GM19099 (cell line): ENCODE results near the gene HOXA5.

Experiments
- POLR2A ChIP-seq: IDR thresholded peaks from 3 replicates; pipeline ENCODE4 v1.6.1; 2011; ENCODE audit warnings: low read depth; ENCODE audit not compliant: insufficient read length; ENCODE audit errors: extremely low read depth

HOXA5 gene

GRCh38 chr7:27121684-27122076, 21.8 kb downstream of the HOXA5 start:
- TF ChIP-seq POLR2A: no peak

GRCh38 chr7:27119412-27119911, 24.0 kb downstream of the HOXA5 start:
- TF ChIP-seq POLR2A: no peak

- no peak for TF ChIP-seq POLR2A
These were observed 24.9 kb downstream of the HOXA5 start for GRCh38 chr7:27118580-27118979.

GRCh38 chr7:27117887-27118491, 25.5 kb downstream of the HOXA5 start:
- no peak for TF ChIP-seq POLR2A

GRCh38 chr7:27116962-27117886, 26.3 kb downstream of the HOXA5 start:
- no peak for TF ChIP-seq POLR2A

- no peak for TF ChIP-seq POLR2A
These were observed 27.2 kb downstream of the HOXA5 start for GRCh38 chr7:27116031-27116961.

GRCh38 chr7:27115221-27116026, 28.1 kb downstream of the HOXA5 start:
- no peak for TF ChIP-seq POLR2A

GRCh38 chr7:27114881-27115220, 28.6 kb downstream of the HOXA5 start:
- TF ChIP-seq POLR2A: no peak

- TF ChIP-seq POLR2A: no peak
These were observed 29.3 kb downstream of the HOXA5 start for GRCh38 chr7:27113991-27114769.

GRCh38 chr7:27112955-27113949, 30.2 kb downstream of the HOXA5 start:
- TF ChIP-seq POLR2A: no peak

- no peak for TF ChIP-seq POLR2A
These were observed 31.1 kb downstream of the HOXA5 start for GRCh38 chr7:27112361-27112760.

GRCh38 chr7:27111751-27112277, 31.7 kb downstream of the HOXA5 start:
- TF ChIP-seq POLR2A: no peak
